Adrenal gland (tissue), 12 donors: ENCODE data around the gene SH3PXD2B. TPM values are rescaled to one million over a fixed set of nuclear protein-coding genes. Genes with fewer than 3 reads are reported as not detected.
A peak's percentile ranks its signal among the peaks of the same experiment; 100 is the strongest.

Experiments
- DNase-seq, 7 donors: peaks; one replicate each; pipeline ENCODE4 v3.0.0-alpha.2; 2019 to 2020
- H3K27ac ChIP-seq, 5 donors: fragments of 200-600 bp; sonication (generic) in 4 of 5; 1 replicate in 3 of 5; 2 replicates in 2 of 5; pipeline versions ENCODE4 v1.5.1 to v1.8.0; 2016 to 2020; ENCODE audit warnings: mild to moderate bottlenecking in 1 of 5
- H3K27me3 ChIP-seq: fragments of 200-600 bp; 2 replicates; pipeline ENCODE4 v1.8.0; 2021
- H3K36me3 ChIP-seq, 2 donors: fragments of 200-600 bp; replicated peaks in 1 of 2; 1 replicate in 1 of 2; 2 replicates in 1 of 2; pipeline versions ENCODE4 v1.5.1 to v1.8.0; 2018 to 2022
- H3K4me1 ChIP-seq, 2 donors: fragments of 200-600 bp; replicated peaks in 1 of 2; 1 replicate in 1 of 2; 2 replicates in 1 of 2; pipeline versions ENCODE4 v1.5.1 to v1.8.0; 2018 to 2021
- H3K4me3 ChIP-seq, 4 donors: fragments of 200-600 bp; sonication (generic) in 3 of 4; one replicate each; pipeline ENCODE4 v1.5.1; 2016 to 2018
- H3K9me3 ChIP-seq, 3 donors: fragments of 200-600 bp; sonication (generic) in 1 of 3; replicated peaks in 1 of 3; 1 replicate in 2 of 3; 2 replicates in 1 of 3; pipeline versions ENCODE4 v1.5.1 to v1.8.0; 2016 to 2021
- CTCF ChIP-seq, 6 experiments: fragments of 450-650 bp in 4 of 6; fragments of 200-600 bp in 2 of 6; sonication (generic) in 1 of 6; IDR thresholded peaks; 1 replicate in 5 of 6; 2 replicates in 1 of 6; pipeline versions ENCODE4 v1.5.1 to v1.8.0; 2016 to 2021; ENCODE audit warnings: antibody characterized with exemption in 6 of 6, mild to moderate bottlenecking in 2 of 6, moderate library complexity in 1 of 6
- POLR2A ChIP-seq, 2 donors: fragments of 450-650 bp; IDR thresholded peaks; one replicate each; pipeline ENCODE4 v1.6.1; 2017; ENCODE audit warnings: antibody characterized with exemption in 2 of 2, mild to moderate bottlenecking in 2 of 2, moderate library complexity in 1 of 2
- WGBS, 4 donors: extraction: QIAGEN DNeasy Blood & Tissue Kit in 2 of 4; methylation state at CpG; one replicate each; pipeline versions ENCODE4 v1.1.5 to v1.1.7; 2013 to 2017; 5-methylcytosine and 5-hydroxymethylcytosine counted together
- intact Hi-C, 2 donors: fragments of 100-400 bp; cut with DNase I; formaldehyde crosslinking; loops; one replicate each; pipeline versions ENCODE4 v1.14.1 to v1.15.0; 2022 to 2023
- polyA plus RNA-seq, 3 donors: library from polyadenylated mRNA; stranded (reverse); fragments of 200-250 nt in 2 of 3; fragments of 350-450 nt in 1 of 3; fragmentation: Illumina TruSeq in 1 of 3; extraction: RNeasy Lipid Tissue Mini Kit (QIAGEN cat#74804) in 1 of 3; gene quantifications; one replicate each; pipeline ENCODE4 v1.2.3, GENCODE V29; 2013 to 2014
- total RNA-seq, 9 donors: library from RNA; depleted of rRNA in 4 of 9; stranded (reverse); fragments of >200 nt in 4 of 9; fragments of 120-200 nt in 1 of 9; fragmentation: NEBNext Ultra II Directional in 1 of 9; extraction: Animal tissue kit (Norgen Biotek cat#: 25700) in 1 of 9; gene quantifications; one replicate each; pipeline versions ENCODE4 v1.1.0 to v1.2.4, GENCODE V29; 2013 to 2023
- donor health status: healthy with polysubstance abuse.
- donor health status: Bipolar disorder and iron deficiency.
- donor health status: DM: yes; HTN: yes; CAD: no.
- donor health status: DM: no; HTN: no; CAD: no.
- donor health status: DM: no; HTN: no; CAD: no.
- donor health status: DM: yes; HTN: yes; CAD: no.

SH3PXD2B gene
- total and polyA plus RNA-seq, 12 donors: 15.2 to 111 (median 51.5) TPM

GRCh38 chr5:172385010-172385563 is 69.2 kb downstream of the SH3PXD2B start:
- no peaks in the 10 kb centered on the region for H3K27me3 ChIP-seq
- no peak for DNase-seq
- 53 to 92% (median 88%) methylated on average over 2 to 5 of the region's 5 CpGs for WGBS, 4 donors
- peaks cover 0 to 5% of the 10 kb centered on the region in 2 donors for H3K4me1 ChIP-seq
- no peak overlapping the region for H3K4me3 ChIP-seq
- intact Hi-C loops: no loop called here
- no peak overlapping the region for H3K27ac ChIP-seq
- no peaks in the 10 kb centered on the region for H3K9me3 ChIP-seq
- H3K36me3 ChIP-seq: peaks cover 0 to 32% of the 10 kb centered on the region in 2 donors
- no peak for TF ChIP-seq CTCF (IDR thresholded peaks at IDR 0.05)
- TF ChIP-seq POLR2A (IDR thresholded peaks at IDR 0.05): no peak

GRCh38 chr5:172383191-172383802 is 71.0 kb downstream of the SH3PXD2B start:
- TF ChIP-seq POLR2A (IDR thresholded peaks at IDR 0.05) (no peak), CTCF (IDR thresholded peaks at IDR 0.05) (no peak)
- no peak overlapping the region for H3K4me3 ChIP-seq
- no peaks in the 10 kb centered on the region for H3K27me3 ChIP-seq
- no peak for DNase-seq
- intact Hi-C loops: no loop called here
- 69 to 90% (median 76%) methylated on average over 6 of the region's 6 CpGs for WGBS, 4 donors
- no peak overlapping the region for H3K27ac ChIP-seq
- no peaks in the 10 kb centered on the region for H3K9me3 ChIP-seq
- peaks cover 0 to 5% of the 10 kb centered on the region in 2 donors for H3K4me1 ChIP-seq
- H3K36me3 ChIP-seq: peaks cover 0 to 40% of the 10 kb centered on the region in 2 donors

- Histone ChIP-seq H3K4me1 (peaks cover 0 to 5% of the 10 kb centered on the region in 2 donors), H3K4me3 (no peak overlapping the region), H3K9me3 (no peaks in the 10 kb centered on the region), H3K36me3 (peaks cover 0 to 53% of the 10 kb centered on the region in 2 donors), H3K27me3 (no peaks in the 10 kb centered on the region), H3K27ac (peak overlapping the region in 1 of 5 donors; percentile 52)
- peak; percentile 78 to 96 (median 85) for DNase-seq
- WGBS, 4 donors: 61 to 75% (median 70%) methylated on average over 14 to 21 of the region's 21 CpGs
- intact Hi-C loops: no loop called here
- TF ChIP-seq CTCF (IDR thresholded peaks at IDR 0.05) (no peak), POLR2A (IDR thresholded peaks at IDR 0.05) (no peak)
Observed at GRCh38 chr5:172380987-172381643, 73.2 kb downstream of the SH3PXD2B start.

GRCh38 chr5:172380301-172380986 is 73.9 kb downstream of the SH3PXD2B start:
- H3K9me3 ChIP-seq: no peaks in the 10 kb centered on the region
- intact Hi-C loops: no loop called here
- peaks cover 0 to 55% of the 10 kb centered on the region in 2 donors for H3K36me3 ChIP-seq
- no peak overlapping the region for H3K27ac ChIP-seq
- no peak overlapping the region for H3K4me3 ChIP-seq
- 80 to 89% (median 84%) methylated on average over 18 of the region's 18 CpGs for WGBS, 4 donors
- no peaks in the 10 kb centered on the region for H3K27me3 ChIP-seq
- peaks cover 0 to 5% of the 10 kb centered on the region in 2 donors for H3K4me1 ChIP-seq
- peak in 1 of 7 donors; percentile 5 for DNase-seq
- no peak for TF ChIP-seq POLR2A (IDR thresholded peaks at IDR 0.05)
- no peak for TF ChIP-seq CTCF (IDR thresholded peaks at IDR 0.05)
